ENCODE results near the gene FRRS1L.

- TF ChIP-seq POLR2AphosphoS5 (IDR thresholded peaks at IDR 0.05; ENCODE audit: low read depth, low read length) (no peak), TAF1 (IDR thresholded peaks at IDR 0.05; ENCODE audit: low read depth, low read length) (no peak)
These were observed 83.9 kb downstream of the FRRS1L start for GRCh38 chr9:109083141-109083540.

Data from GM12891 (cell line).